Middle frontal gyrus (tissue), 1 donor: ENCODE results near the gene TCAP.

Source experiments
- DNase-seq: peaks from one replicate; pipeline ENCODE4 v3.0.0-alpha.2; 2015; ENCODE audit warnings: low spot score; ENCODE audit errors: extremely low spot score

TCAP gene, protein sequence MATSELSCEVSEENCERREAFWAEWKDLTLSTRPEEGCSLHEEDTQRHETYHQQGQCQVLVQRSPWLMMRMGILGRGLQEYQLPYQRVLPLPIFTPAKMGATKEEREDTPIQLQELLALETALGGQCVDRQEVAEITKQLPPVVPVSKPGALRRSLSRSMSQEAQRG

DNA sequence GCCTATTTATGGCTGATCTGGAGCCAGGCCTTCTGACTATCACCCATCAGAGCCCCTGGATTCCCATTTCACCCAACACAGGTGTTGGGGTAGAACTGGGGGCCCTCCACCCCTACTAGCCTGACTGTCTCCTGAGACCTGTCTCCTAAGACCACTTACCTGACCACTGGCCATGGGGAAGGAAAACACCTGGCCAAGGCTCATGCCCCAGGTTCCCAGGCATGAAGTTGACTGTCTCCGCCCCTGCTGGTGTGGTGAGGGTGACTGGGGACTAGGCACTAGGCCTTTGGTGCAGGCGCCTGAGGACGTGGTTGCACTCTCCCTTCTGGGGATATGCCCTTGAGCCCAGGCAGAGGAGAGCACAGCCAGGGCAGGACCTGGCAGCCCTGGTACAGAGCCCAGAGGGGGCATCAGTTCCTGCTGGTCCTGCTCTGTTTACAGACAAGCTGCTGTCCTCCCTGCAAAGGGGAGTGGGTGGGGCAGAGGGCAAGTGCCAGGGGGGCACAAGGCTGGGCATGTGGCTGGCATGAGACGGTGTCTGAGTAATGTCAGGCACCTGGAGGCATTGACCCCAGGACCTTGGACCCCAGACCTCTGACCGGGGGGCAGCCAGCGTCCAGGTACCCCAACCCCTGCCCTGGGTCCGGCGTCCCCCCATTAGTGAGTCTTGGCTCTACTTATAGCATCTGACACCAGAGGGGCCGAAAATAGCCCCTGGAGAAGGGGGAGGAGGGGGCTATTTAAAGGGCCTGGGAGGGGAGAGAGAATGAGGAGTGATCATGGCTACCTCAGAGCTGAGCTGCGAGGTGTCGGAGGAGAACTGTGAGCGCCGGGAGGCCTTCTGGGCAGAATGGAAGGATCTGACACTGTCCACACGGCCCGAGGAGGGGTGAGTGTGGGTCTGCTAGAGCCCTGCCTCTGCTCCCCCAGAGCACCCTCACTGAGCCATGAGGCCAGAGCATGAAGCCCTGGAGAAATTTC is at the start of gene TCAP:
Gene TCAP, plus strand, starts transcription at position 769 of the 981 bp plus-strand sequence. Its CDS starts 11 bp downstream, at position 780.
- DNase-seq = no peak

DNA sequence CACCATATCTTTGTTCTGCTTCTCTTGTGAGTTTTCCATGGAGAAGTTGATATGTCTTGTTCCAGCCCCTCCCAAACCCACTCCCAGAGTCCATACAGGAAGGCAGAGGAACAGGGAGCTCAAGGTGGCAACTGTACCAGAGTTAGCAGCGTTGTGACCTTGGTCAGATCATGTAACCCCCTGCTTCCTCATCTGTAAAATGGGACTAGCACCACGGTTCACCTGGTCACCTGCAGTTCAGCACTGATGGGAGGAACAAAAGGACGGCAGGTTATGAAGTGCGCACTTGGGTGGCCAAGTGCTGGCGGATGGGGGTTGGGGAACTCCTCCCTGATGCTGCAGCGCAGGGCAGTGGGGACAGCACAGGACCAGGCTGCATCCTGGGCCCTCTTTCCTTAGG is 49.7 kb upstream of the TCAP start:
- DNase-seq = no peak

DNA sequence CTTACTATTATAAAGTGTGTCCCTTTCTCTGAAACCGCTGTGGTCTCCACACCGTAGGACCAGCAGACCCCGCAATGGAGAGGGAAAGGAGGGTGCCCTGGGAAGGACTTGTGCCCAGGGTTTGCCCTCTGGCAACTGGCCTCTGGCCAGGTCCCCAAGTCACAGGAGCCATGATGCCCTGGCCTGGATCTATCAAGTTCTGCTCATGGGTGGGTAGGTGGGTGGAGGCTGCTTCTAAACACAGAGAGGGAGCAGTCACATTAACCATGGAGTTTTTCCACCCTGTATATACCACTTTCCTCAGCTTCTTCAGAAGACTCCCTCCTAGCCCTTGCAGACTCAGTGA is 48.1 kb upstream of the TCAP start:
- no peak for DNase-seq

DNA sequence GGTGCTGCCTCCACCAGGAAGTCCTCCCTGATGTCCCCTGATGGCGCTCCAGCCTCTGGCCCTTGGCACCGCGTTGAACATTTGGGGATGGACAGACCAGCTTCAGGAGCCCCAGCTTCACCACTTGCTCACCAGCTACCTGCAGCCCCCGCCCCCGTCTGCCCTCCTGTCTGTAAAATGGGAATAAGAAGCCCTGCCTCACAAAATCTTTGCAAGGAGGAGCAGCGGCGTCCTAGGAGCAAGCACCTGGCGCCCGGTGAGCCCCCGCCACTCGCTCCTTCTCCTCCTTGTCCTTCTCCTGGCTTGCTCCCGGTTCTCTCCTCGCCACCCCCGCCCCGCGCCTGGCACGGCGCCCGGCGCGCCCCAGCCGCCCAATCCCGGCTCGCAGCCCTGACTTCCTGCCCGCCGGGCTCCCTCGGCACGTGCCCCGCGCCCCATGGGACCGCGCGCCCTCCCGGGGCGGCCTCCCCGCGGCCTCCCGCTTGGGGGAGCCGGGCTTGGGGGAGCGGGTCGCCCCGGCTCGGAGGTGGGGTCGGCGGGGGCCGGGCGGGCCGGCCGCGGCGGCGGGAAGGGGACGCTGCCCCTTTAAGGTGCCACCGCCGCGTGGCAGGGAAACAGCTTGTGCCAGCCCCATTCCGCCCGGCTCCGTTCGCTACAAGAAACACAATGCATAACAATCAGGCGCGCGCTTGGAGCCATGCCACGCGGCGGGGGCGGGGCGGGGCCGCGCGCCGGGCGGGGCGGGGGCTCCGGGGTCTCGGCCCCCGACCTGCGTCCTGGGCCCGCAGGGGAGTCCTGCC is 47.5 kb upstream of the TCAP start:
- no peak for DNase-seq

DNA sequence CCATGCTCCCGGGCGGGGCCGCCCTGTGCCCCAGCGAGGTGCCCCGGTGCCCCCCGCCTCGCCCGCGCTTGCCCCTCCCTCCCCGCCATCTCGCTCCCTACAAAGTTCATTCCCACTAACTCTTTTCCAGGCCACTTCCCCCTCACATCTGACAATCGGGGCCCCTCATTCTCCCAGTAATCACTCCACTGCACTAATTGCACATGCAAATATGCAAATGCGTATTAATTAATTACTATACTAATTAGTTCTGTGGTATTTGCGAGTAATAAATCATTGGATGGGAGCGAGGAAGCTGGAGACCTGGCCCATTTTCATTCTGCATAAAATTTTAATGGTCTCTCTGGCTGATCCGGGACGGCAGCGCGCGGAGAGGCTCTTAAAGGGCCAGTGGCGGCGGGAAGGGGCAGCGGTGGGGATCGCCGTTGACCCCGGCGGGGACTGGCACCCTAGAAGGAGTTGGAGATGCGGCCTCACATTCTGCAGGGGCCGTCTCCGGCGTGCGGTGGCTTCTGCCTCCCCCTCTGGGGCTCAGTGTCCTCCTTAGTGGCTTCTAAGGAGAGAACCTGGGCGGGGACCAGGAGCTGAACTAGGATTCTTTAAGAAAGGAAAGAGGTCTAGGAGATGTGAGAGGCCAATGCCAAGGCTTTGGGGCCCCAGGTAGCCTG is 46.8 kb upstream of the TCAP start:
- DNase-seq = no peak

DNA sequence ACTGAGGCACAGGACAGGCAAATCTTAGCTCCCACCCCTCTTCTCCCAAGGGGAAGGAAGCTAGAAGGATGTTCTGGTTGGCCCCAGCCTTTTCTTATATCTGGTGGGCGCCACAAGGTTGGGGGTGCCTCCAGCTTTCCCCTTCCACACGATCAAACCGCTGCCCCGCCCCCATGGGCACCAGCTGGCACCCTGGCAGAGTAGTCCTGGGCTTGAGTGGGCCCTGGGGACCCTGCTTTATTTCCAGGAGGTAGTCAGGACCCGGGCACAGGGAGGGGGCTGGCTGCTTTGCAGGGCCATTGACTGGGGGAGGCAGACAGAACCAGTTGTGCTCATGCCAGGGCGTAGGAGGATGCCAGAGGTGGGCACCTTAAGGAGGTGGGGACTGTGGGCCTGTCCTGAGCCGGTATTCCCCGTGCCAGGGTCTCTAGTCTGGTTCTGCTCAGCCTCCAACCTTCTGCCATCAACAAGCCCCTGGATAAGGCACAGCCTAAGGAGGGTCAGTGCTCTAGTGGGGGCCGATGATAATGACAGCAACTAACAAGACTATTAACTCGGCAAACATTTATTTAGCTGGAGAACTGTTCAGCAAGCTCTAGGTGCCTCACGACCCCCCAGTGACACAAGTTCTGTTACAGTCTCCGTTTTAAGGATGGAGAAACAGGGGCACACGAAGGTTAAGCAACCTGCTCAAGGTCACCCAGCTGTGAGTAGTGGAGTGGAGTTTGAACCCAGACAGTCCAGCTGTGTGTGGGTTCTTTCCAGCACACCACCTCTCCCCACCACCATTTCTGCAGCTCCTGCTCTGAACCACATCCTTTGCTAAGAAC is 46.0 kb upstream of the TCAP start:
- DNase-seq = no peak

DNA sequence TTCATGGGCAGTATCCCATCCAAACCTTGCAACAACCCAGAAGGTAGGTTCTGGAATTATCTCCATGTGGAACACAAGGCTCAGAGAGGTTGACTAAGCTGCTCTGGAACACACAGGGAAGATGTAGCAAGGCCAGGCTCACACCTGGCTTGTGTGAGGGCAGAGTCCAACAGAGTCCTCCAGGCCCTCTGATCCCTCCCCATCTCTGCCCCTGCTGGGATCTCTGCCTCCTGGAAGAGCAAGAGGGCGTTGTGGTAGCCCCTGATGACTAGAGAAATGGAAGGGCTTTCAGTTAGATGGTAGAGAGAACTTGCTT is 45.4 kb upstream of the TCAP start:
- DNase-seq = no peak

DNA sequence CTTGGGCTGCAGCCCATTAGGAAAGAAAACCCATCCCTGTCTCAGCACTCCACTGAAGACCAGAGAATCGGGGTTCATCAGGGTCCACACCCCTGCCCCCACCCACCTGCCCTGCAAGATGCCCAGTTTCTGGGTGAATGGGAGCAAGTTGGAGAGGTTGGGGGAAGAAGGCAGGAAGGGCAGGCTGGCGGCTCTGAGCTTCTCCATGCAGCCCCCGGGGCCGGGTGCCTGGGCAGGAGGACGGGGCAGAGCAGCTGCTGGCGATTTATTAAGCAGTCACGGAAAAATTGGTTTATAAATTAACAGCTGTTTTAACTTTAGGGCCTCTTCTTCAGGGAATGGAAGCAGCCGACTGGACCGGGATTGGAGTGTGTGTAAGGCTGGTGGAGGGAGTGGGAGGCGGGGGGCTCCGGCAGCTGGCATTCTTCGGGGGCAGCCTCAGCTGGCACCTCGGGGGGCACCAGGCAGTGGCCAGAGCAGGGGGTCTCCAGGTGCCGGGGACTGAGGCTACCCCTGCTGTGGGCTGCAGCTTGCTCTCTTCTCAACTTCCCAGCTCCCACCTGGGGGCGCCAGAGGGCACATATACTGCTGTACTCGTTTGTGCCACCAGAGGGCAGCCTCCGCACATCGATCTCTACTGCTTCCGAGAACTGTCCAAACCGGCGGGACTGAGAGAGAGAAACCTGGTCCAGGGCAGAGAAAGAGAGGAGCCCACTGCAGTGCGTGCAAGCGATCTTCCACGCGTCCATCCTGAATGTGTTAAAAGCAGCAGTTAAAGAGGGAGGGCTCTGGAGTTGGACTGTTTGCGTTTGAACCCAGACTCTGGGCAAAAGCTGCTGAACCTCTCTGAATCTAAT is 43.4 kb upstream of the TCAP start:
- peak; percentile 82 for DNase-seq

DNA sequence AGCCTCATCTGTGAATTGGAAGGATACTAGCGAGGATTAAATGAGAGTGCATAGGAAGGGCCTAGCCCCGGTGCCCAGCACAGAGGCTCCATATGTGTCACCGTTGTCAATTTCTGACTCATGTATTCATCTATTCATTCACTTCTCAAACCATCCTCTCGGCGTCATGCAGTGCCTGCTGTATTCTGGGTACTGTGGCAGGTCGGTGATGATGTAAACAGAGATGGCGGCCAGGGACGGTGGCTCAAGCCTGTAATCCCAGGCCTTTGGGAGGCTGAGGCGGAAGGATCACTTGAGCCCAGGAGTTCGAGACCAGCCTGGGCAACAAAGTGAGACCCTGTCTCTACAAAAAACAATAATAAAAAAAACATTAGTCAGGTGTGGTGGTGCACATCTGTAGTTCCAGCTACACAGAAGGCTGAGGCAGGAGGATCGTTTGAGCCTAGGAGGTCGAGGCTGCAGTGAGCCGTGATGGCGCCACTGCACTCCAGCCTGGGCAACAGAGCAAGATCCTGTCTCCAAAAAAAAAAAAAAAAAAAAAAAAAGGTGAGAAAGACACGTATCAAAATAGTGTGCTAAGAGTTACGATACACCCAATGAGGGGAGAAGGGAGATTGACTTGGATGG is 42.7 kb upstream of the TCAP start:
- DNase-seq = no peak

DNA sequence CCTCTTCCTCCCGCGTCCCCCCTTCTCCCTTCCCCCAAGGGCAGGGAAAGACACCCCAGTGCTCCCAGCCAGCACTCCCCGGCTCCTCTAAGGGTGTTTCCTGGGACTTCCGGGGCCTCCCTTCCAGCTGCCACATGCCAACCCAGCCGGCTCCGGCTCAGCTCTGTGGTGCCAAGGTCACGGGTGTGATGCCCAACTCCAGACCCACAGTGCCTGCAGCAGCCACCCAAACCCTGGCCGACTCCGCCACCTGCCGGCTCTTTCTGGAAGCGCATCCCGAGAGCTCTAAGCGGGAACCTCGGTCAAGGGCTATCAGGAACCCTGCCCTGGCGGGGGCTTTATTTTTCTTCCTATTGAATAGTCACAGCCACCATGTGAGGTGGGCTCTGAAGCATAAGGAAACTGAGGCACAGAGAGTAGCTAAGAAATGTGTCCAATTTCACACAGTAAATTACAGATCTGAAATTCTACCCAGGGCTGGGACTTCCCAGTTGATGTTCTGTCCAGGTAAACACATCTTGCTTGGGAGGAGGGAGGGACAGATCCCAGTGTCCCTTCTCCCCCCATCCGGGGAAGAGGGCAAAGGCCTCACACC is 41.7 kb upstream of the TCAP start:
- peak; percentile 74 for DNase-seq

DNA sequence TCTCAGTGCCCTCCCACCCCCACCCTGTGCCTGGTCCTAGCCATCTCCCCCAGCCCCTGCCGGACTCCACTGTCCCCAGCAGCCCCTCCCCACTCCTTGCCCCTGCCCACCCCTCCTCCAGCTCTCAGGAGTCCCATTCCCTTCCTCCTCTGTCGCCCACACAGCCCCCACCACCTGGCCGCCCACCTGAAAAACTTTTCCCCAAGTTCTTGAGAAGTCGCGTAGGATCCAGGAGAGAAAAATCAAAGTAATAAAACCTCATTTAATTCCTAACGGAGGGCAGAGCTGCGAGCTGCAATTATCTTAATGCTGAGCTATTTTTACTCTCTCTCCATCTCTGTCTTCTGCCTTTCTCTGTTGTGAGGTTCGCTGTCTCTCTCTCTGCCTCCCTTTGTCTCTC is 40.8 kb upstream of the TCAP start:
- no peak for DNase-seq

DNA sequence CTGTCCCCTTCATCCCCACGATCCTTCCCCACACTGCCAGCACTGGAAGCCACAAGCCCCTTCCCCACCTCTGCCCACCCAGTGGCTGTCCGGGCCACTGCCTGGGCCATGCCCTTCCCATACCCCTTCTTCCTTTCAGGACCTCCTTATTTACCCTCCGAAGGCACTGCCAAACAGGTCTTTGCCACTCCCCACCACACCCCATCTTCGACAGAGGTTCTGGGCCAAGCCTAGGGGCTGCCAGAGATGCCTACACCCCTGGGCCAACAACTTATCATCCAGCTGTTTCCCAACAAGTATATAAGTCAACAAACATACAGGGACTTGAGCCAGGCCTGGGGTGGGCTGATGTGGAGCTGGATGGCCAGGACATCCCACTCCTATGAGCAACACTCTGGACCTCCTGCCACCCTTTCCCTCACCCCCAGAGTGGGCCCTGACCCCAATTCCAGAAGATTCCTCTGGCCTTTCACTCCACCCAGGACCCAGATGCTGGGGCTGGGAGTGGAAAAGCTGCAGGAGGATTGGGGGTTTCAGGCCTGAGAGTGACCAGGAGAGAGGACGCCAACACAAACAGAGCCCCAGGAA is 39.9 kb upstream of the TCAP start:
- no peak for DNase-seq

DNA sequence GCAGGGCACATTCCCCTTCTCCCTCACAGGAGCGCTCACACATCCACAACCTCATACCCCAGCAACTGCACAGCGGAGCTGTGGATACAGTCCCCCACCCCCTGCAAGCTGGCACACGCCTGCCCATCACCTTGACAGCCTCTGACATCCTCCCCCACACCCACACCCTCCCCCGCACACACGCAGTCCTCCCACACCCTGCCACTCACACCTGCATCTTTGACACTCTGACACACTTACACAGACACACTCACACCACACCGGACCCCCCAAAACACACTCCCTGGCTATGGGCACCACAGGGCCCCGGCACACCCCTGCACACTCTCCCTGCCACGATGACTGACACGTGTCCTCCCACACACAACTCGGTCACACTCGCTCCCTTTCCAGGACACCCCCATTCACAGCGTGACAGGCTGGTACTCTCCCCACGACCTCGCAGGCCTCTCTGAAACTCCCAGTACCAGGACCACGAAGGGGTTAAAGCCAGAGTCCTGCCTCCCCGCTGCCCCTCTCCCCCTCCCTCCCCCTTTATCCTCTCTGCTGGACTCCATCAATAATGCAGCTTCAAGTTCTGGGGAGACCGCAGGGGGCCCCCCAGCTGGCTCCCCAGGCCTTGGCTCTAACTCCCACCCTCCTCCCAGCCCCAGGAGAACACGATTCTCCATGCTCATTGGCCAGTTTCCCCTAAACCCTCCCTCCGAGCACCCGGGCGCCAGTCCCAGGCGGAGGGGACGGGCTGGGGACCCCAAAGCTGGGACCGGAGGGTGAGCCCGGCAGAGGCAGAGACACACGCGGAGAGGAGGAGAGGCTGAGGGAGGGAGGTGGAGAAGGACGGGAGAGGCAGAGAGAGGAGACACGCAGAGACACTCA is 38.7 kb upstream of the TCAP start, which contains the start of gene PPP1R1B:
Gene PPP1R1B, plus strand, starts transcription at position 782 of the 876 bp plus-strand sequence. CDS start 441 bp downstream, outside the sequence.
- DNase-seq = no peak

DNA sequence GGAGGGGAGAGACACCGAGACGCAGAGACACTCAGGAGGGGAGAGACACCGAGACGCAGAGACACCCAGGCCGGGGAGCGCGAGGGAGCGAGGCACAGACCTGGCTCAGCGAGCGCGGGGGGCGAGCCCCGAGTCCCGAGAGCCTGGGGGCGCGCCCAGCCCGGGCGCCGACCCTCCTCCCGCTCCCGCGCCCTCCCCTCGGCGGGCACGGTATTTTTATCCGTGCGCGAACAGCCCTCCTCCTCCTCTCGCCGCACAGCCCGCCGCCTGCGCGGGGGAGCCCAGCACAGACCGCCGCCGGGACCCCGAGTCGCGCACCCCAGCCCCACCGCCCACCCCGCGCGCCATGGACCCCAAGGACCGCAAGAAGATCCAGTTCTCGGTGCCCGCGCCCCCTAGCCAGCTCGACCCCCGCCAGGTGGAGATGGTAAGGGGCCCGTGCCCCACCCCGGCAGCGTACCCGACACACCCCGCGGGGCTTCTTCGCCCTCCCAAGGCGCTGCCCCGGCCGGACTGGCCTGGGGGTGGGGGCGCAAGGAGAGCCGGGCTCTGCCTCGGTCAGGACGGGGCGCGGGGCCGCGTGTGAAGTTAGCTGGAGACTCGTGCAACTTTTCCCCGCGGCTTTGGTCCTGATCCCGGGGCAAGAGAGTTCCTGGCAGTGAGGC is 38.0 kb upstream of the TCAP start:
- DNase-seq = no peak

DNA sequence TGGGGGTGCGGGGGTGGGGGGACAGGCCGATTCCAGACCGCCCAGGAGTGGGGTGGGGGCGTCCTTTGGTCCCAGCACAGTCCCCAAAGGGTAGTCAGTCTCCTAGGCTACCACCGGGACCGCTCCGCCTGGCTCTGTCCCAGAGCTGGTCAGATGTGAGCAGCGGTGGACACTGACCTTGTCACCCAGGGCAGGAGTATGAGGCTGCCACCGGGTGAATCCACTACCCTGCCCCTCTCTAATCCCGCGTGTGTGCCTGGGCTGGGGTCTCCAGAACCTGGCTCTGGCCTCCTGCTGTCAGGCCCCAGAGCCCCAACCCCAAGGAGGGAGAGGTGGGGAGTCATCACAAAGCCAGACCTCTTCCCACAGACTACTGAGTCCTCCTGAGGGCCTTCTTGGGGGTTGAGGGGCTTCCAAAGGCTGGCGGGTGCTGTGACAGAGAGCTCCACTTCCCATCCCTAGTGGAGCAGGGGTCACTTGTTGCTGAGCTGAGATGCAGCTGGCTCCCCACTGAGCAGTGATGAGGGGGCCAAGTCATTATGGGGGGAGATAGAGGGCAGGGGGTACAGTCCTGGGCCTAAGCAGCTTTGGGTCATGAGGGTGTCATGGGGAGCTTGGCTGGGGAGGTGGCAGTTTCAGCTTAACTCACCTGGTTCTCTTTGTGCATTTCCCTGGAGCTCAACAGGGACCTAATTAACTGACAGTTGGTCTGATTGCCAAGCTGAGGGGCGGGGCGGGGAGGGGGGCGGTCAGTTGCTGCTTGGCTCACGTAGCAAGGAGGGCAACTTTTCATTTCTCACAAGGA is 37.2 kb upstream of the TCAP start:
- DNase-seq = no peak
